ENCODE data around the gene DAPL1.

Gene DAPL1

GRCh38 chr2:158822193-158822592 lies 27.1 kb downstream of the DAPL1 start:
- H3K27ac ChIP-seq, result no peak overlapping the region
- no peak for DNase-seq (ENCODE audit: low spot score)
- ChIA-PET POLR2A (ENCODE audit: low non-redundant PET) (no interaction called here), CTCF (no interaction called here)
- TF ChIP-seq CTCF (conservative IDR thresholded peaks at IDR 0.05; ENCODE audit: low read depth), result no peak

GRCh38 chr2:158823486-158824237 lies 28.5 kb downstream of the DAPL1 start:
- CTCF ChIA-PET, result interaction anchor here (0.7 kb wide), 1 partner anchor 21 kb away, joined by 4 read pairs; no protein-coding TSS in a partner anchor
- POLR2A ChIA-PET (ENCODE audit: low non-redundant PET), result no interaction called here
- TF ChIP-seq CTCF (conservative IDR thresholded peaks at IDR 0.05; ENCODE audit: low read depth), result no peak
- no peak for DNase-seq (ENCODE audit: low spot score)
- H3K27ac ChIP-seq, result no peak overlapping the region

DNA sequence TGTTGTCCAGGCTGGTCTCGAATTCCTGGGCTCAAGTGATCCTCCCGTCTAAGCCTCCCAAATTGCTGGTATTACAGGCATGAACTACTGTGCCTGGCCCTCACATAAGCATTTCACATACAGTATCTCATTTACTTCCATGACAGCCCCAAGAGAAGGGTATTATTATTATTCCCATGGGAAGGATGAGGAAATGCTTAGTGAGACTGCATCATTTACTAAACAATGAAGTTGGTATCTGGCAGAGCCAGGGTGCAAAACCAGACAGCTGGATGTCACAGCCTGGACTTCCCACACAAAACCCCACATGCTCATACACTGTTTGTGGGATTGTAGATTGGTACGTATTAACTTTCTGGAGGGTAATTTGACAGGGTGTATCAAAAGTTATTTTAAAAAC lies 29.9 kb downstream of the DAPL1 start:
- TF ChIP-seq CTCF (conservative IDR thresholded peaks at IDR 0.05; ENCODE audit: low read depth), result no peak
- no peak for DNase-seq (ENCODE audit: low spot score)
- CTCF ChIA-PET, result no interaction called here
- POLR2A ChIA-PET (ENCODE audit: low non-redundant PET), result no interaction called here
- H3K27ac ChIP-seq, result no peak overlapping the region

DNA sequence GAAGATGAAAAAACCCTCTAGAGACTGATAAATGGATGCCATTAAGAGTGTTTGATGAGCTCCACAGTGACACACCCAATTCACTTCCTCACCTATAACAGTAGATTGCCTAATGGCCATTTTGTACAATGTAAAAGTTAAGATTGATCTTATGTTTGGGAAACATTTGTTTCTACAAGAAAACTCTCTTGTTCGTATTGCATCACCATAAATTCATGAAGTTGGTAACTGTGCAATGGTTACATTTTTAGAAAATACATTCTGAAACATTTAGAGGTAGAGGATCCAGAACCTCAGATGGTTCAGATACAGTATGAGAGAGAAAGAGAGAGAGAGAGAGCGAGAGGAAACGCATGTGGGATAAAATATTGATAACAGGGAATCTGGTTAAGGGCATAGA lies 31.8 kb downstream of the DAPL1 start:
- CTCF ChIA-PET, result interaction anchor here (0.7 kb wide), 1 partner anchor 1029 kb away, joined by 3 read pairs; no protein-coding TSS in a partner anchor
- POLR2A ChIA-PET (ENCODE audit: low non-redundant PET), result no interaction called here
- TF ChIP-seq CTCF (conservative IDR thresholded peaks at IDR 0.05; ENCODE audit: low read depth), result no peak
- no peak overlapping the region for H3K27ac ChIP-seq
- no peak for DNase-seq (ENCODE audit: low spot score)

DNA sequence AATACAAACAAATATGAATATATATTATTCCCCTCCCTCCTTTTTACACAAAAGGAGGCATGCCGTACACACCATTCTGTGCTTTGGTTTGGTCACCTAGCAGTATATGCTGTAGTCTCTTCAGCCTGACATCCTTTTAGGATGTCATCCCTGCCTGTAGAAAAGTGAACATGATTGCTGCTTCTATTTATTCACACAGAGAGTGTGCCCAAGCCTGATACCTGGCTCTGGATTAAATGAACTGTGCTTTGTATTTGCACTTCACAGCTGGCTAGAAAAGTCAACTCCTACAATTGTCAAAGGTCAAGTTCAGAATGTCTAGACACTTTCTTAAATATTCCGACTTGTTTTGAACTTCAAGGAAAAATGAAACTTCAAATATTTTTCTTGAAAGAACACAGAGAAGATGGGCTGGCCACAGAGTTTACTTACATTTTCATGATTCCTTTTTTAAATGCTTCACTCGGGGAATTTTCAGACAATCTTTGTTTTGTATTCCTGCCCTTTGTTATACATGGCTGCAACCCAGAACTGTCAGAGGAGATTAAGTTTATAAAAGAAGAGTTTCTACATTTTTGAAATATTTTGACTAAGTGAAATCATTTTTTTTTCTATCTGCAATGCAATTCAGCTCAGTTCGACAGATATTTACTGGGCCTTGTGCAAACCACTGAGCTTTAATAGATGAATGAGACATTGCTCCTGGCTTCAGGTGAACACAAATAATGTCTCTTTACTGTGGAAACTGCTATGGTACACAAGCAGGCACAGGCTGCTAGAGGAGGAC lies 33.5 kb downstream of the DAPL1 start:
- ChIA-PET CTCF (no interaction called here), POLR2A (ENCODE audit: low non-redundant PET) (no interaction called here)
- no peak for TF ChIP-seq CTCF (conservative IDR thresholded peaks at IDR 0.05; ENCODE audit: low read depth)
- DNase-seq (ENCODE audit: low spot score), result no peak
- H3K27ac ChIP-seq, result no peak overlapping the region

DNA sequence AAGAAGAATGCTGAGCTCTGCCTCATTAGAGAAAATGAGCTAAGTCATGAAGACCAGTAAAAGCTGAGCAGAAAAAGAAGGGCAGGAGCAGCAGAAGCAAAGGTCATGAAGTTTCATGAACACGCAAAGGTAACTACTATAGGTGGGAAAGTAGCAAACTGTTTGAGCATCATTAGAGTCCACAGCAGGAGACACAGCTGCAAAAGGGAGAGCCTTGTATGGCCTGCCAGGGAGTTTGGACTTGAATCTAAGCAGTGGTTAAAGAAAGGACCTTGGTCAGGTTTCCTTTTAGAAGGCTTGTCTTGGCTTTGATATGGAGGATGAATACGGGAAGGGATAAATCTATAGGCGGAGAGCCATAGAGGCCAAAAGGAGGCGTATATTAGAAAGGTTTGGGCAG lies 34.0 kb downstream of the DAPL1 start:
- ChIA-PET CTCF (no interaction called here), POLR2A (ENCODE audit: low non-redundant PET) (no interaction called here)
- TF ChIP-seq CTCF (conservative IDR thresholded peaks at IDR 0.05; ENCODE audit: low read depth), result no peak
- no peak overlapping the region for H3K27ac ChIP-seq
- no peak for DNase-seq (ENCODE audit: low spot score)
